ENCODE results near the gene FAM162A. TPM values are rescaled to one million over a fixed set of nuclear protein-coding genes. Genes with fewer than 3 reads are reported as not detected.

FAM162A gene
- total RNA-seq, 4 donors from 2014 or later, result 32.7 to 46.5 (median 43.7) TPM

DNA sequence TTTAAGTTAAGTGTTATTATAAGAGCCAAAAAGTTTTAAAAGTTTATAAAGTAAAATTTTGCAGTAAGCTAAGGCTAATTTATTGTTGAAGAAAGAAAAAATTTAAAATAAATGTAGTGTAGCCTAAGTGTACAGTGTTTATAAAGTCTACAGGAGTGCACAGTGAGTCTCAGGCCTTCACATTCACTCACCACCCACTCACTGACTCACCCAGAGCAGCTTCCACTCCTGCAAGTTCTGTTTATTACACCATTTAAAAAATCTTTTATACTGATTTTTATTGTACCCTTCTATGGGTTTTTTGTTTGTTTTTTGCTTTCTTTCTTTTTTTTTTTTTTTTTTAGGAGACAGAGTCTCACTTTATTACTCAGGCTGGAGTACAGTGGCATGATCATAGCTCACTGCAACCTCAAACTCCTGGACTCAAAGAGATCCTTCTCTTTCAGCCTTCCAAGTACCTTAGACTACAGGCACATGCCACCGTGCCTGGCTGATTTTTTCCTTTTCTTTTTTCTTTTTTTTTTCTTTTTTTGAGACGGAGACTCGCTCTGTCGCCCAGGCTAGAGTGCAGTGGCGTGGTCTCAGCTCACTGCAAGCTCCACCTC is 33.1 kb upstream of the FAM162A start:
- no peaks in the 10 kb centered on the region for H3K4me1 ChIP-seq
- whole genome bisulfite sequencing, 2 donors (ENCODE audit: low coverage in 1 of 2), result 45 to 60% methylated on average over 1 to 4 of the region's 5 CpGs
- H3K27ac ChIP-seq, result no peak overlapping the region
- H3K9me3 ChIP-seq, result no peaks in the 10 kb centered on the region
- H3K27me3 ChIP-seq, result no peaks in the 10 kb centered on the region
- no peak for ATAC-seq
- TF ChIP-seq, protein P1, sequence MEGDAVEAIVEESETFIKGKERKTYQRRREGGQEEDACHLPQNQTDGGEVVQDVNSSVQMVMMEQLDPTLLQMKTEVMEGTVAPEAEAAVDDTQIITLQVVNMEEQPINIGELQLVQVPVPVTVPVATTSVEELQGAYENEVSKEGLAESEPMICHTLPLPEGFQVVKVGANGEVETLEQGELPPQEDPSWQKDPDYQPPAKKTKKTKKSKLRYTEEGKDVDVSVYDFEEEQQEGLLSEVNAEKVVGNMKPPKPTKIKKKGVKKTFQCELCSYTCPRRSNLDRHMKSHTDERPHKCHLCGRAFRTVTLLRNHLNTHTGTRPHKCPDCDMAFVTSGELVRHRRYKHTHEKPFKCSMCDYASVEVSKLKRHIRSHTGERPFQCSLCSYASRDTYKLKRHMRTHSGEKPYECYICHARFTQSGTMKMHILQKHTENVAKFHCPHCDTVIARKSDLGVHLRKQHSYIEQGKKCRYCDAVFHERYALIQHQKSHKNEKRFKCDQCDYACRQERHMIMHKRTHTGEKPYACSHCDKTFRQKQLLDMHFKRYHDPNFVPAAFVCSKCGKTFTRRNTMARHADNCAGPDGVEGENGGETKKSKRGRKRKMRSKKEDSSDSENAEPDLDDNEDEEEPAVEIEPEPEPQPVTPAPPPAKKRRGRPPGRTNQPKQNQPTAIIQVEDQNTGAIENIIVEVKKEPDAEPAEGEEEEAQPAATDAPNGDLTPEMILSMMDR (IDR thresholded peaks at IDR 0.05), result no peak
- no peak for TF ChIP-seq POLR2A (IDR thresholded peaks at IDR 0.05)
- TF ChIP-seq EP300 (IDR thresholded peaks at IDR 0.05), result no peak
- no peak for TF ChIP-seq POLR2AphosphoS5 (IDR thresholded peaks at IDR 0.05)
- no peak overlapping the region for H3K4me3 ChIP-seq
- no peaks in the 10 kb centered on the region for H3K36me3 ChIP-seq

DNA sequence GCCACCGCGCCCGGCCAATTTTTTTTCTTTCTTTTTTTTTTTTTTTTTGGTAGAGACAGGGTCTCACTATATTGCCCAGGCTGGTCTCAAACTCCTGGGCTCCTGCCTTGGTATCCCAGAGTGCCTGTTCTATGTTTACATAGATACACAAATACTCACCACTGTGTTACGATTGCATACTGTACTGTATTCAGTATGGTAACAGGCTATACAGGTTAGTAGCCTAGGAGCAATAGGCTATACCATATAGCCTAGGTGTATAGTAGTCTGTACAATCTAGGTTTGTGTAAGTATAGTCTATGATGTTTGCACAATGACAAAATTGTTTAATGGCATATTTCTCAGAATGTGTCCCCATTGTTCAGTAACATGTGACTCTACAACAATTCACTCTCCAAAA is 32.4 kb upstream of the FAM162A start:
- Histone ChIP-seq H3K27ac (no peak overlapping the region), H3K36me3 (no peaks in the 10 kb centered on the region), H3K4me3 (no peak overlapping the region), H3K4me1 (no peaks in the 10 kb centered on the region), H3K9me3 (no peaks in the 10 kb centered on the region), H3K27me3 (no peaks in the 10 kb centered on the region)
- no peak for ATAC-seq
- WGBS, 2 donors (ENCODE audit: low coverage in 1 of 2), result 75 to 100% methylated on average over 1 to 2 of the region's 4 CpGs
- TF ChIP-seq, protein P1 (IDR thresholded peaks at IDR 0.05), result no peak
- TF ChIP-seq EP300 (IDR thresholded peaks at IDR 0.05) (no peak), POLR2AphosphoS5 (IDR thresholded peaks at IDR 0.05) (no peak), POLR2A (IDR thresholded peaks at IDR 0.05) (no peak)

DNA sequence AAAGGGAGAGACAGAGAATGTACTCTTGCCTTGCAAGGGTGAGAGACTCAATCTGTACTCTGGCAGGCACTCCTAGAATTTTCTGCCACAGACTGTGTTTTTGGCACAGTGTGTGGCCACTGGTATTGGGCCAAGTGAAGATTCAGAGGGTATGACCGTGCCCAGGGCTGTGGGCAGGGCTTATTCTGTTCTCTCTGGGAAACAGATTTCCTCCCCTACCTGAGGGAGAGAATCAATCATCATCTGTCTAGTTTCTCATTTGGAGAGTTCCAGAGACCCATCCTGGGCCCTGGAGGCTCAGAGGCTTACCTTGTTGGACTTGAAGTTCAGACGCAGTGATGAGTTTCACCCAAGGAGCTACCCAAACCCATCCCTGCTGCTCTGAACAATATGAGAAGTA is 30.8 kb upstream of the FAM162A start:
- Histone ChIP-seq H3K27me3 (no peaks in the 10 kb centered on the region), H3K36me3 (peaks cover 0 to 5% of the 10 kb centered on the region in 2 donors), H3K9me3 (no peaks in the 10 kb centered on the region), H3K27ac (no peak overlapping the region), H3K4me1 (no peaks in the 10 kb centered on the region), H3K4me3 (no peak overlapping the region)
- no peak for ATAC-seq
- no CpG with 5 or more reads among the region's 2 CpGs for WGBS, 2 donors (ENCODE audit: low coverage in 1 of 2)
- TF ChIP-seq POLR2A (IDR thresholded peaks at IDR 0.05), result no peak
- TF ChIP-seq, protein P1 (IDR thresholded peaks at IDR 0.05), result no peak
- no peak for TF ChIP-seq POLR2AphosphoS5 (IDR thresholded peaks at IDR 0.05)
- no peak for TF ChIP-seq EP300 (IDR thresholded peaks at IDR 0.05)

DNA sequence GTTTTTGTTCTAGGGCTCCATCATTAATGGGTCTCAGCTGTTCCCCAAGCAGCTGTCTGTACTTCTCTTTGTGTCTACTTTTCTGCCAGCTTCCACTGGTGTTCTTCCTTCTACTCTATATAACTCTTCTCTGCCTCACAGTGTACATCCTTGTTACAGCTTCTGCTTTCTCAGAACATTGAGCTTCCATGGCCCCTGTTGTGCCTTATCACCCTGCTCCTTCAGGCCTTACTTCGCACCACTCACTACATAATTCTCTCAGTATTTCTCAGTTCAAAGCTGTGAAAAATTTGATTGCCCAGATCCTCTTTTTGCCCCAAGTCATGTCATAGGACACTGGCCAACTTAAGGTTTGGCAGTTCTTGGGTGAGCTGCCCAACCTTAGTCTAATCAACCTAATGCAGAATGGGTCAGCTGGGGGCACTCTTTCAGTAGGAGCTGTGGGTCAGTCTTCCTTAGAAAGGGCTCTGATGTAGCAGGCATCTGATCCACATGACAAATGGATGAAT is 30.0 kb upstream of the FAM162A start:
- TF ChIP-seq EP300 (IDR thresholded peaks at IDR 0.05) (no peak), POLR2A (IDR thresholded peaks at IDR 0.05) (no peak), POLR2AphosphoS5 (IDR thresholded peaks at IDR 0.05) (no peak)
- TF ChIP-seq, protein P1 (IDR thresholded peaks at IDR 0.05), result no peak
- Histone ChIP-seq H3K36me3 (peaks cover 0 to 12% of the 10 kb centered on the region in 2 donors), H3K4me3 (no peak overlapping the region), H3K4me1 (no peaks in the 10 kb centered on the region), H3K27ac (no peak overlapping the region), H3K9me3 (no peaks in the 10 kb centered on the region), H3K27me3 (no peaks in the 10 kb centered on the region)
- WGBS, 2 donors (ENCODE audit: low coverage in 1 of 2), result 92% methylated on average over 1 of the region's 1 CpG; no CpG with 5 or more reads in 1 of the 2 donors
- no peak for ATAC-seq

DNA sequence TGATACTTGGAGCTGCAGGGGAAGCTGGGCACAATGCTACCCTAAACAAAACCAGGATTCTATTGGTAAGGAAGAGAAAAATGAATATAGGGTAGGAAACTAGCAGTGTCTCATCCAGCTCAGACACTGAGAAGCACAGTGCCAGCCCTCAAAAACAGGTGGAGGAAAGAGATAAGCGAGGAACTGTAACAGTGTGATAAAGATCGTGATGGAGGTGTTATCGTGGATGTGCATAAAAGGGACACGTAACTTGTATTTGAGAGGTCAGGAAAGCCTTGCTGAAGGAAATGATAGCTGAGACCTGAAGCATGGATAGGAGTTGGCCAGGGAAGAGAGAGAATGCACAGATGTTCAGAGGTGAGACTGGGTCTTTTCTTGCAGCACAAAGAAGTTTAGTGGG is 28.4 kb upstream of the FAM162A start:
- H3K36me3 ChIP-seq, result peaks cover 0 to 18% of the 10 kb centered on the region in 2 donors
- H3K4me3 ChIP-seq, result no peak overlapping the region
- no peaks in the 10 kb centered on the region for H3K27me3 ChIP-seq
- ATAC-seq, result no peak
- TF ChIP-seq, protein P1 (IDR thresholded peaks at IDR 0.05), result no peak
- TF ChIP-seq POLR2AphosphoS5 (IDR thresholded peaks at IDR 0.05), result no peak
- TF ChIP-seq EP300 (IDR thresholded peaks at IDR 0.05), result no peak
- no peak for TF ChIP-seq POLR2A (IDR thresholded peaks at IDR 0.05)
- no peaks in the 10 kb centered on the region for H3K4me1 ChIP-seq
- no peaks in the 10 kb centered on the region for H3K9me3 ChIP-seq
- 51 to 83% methylated on average over 4 of the region's 4 CpGs for WGBS, 2 donors (ENCODE audit: low coverage in 1 of 2)
- H3K27ac ChIP-seq, result no peak overlapping the region

Data from gastroesophageal sphincter (tissue), 4 donors.